Measurements from ENCODE around the gene CCDC127. TPM values are rescaled to one million over a fixed set of nuclear protein-coding genes. Genes with fewer than 3 reads are reported as not detected.

Gene CCDC127
- total and polyA plus RNA-seq, 2 donors (not counting 3 experiments of a cell fraction or from before 2014, with no cell fraction given): 3.4 to 6.3 TPM

GRCh38 chr5:159448-160172 is 58.3 kb downstream of the CCDC127 start:
- H3K27ac ChIP-seq (ENCODE audit: insufficient read depth, low read depth, low read length): no peak overlapping the region

More at GRCh38 chr5:159448-160172, 58.3 kb downstream of the CCDC127 start:
- Histone ChIP-seq H3K36me3 (ENCODE audit: control insufficient read depth in 2 of 2, extremely low read depth in 1 of 2, insufficient read depth in 2 of 2, low read length in 2 of 2) (no peaks in the 10 kb centered on the region), H3K4me2 (ENCODE audit: insufficient read depth, low read length) (no peak overlapping the region), H3K9me3 (replicated peaks; ENCODE audit: control insufficient read depth, insufficient read depth, low read length) (no peaks in the 10 kb centered on the region), H3K79me2 (ENCODE audit: control insufficient read depth, insufficient read depth, low read length) (no peaks in the 10 kb centered on the region), H3K9ac (replicated peaks; ENCODE audit: extremely low read depth, insufficient read depth, low read length) (no peak overlapping the region), H3K9me1 (replicated peaks; ENCODE audit: control insufficient read depth, extremely low read depth, insufficient read depth, low read length) (no peaks in the 10 kb centered on the region), H3K4me1 (ENCODE audit: control insufficient read depth, extremely low read depth, insufficient read depth, low read length) (no peaks in the 10 kb centered on the region), H3K27me3 (ENCODE audit: control insufficient read depth in 2 of 2, insufficient read depth in 2 of 2, low read length in 2 of 2) (no peaks in the 10 kb centered on the region), H4K20me1 (replicated peaks; ENCODE audit: control insufficient read depth, extremely low read depth, insufficient read depth, low read length) (no peaks in the 10 kb centered on the region), H3K4me3 (replicated peaks in 1 of 3; ENCODE audit: insufficient read depth in 1 of 3, low read depth in 1 of 3, low read length in 3 of 3) (no peak overlapping the region), H2AFZ (ENCODE audit: low read depth, low read length) (no peak overlapping the region)
- no TSS peak for BruUV-seq (replicated peaks)
- CTCF ChIA-PET: no interaction called here
- FAIRE-seq (no peak), DNase-seq (ENCODE audit: low read depth, low spot score) (no peak)
- intact Hi-C loops (cut with micrococcal nuclease): no loop called here
- TF ChIP-seq GATA2 (IDR thresholded peaks at IDR 0.05; ENCODE audit: insufficient read depth, insufficient read length, low read depth, low read length) (no peak), CTCF (IDR thresholded peaks at IDR 0.05; ENCODE audit: extremely low read depth in 1 of 2, insufficient read depth in 1 of 2, low read depth in 1 of 2, low read length in 2 of 2) (no peak), JUN (IDR thresholded peaks at IDR 0.05; ENCODE audit: borderline replicate concordance, insufficient read depth, insufficient read length, low read depth) (no peak), POLR2A (IDR thresholded peaks at IDR 0.05; ENCODE audit: low read depth, low read length) (no peak), MAX (IDR thresholded peaks at IDR 0.05; ENCODE audit: insufficient read depth, insufficient read length) (no peak), FOS (IDR thresholded peaks at IDR 0.05; ENCODE audit: borderline replicate concordance, insufficient read depth, low read length) (no peak), POLR2AphosphoS5 (IDR thresholded peaks at IDR 0.05; ENCODE audit: insufficient read depth, low read depth, low read length) (no peak), EZH2 (IDR thresholded peaks at IDR 0.05; ENCODE audit: borderline replicate concordance, low read depth, low read length, severe bottlenecking) (no peak), MYC (IDR thresholded peaks at IDR 0.05; ENCODE audit: low read depth, low read length) (no peak)
- dilution Hi-C loops (cut with MboI; ENCODE audit: extremely low pct_ligation_motif_present, low sequenced_read_pairs): no loop called here
- POLR2A ChIA-PET: no interaction called here

All from endothelial cell of umbilical vein (primary cell).